ENCODE measurements around the gene LRCOL1. TPM values are rescaled to one million over a fixed set of nuclear protein-coding genes. Genes with fewer than 3 reads are reported as not detected.
"Not testable (repeated sequence)": the region's sequence is repeated elsewhere in the genome, so short reads cannot be mapped to it uniquely, and the experiment has no call there.

Gene LRCOL1
- total RNA-seq, 1 donor from 2014 or later: not detected

DNA sequence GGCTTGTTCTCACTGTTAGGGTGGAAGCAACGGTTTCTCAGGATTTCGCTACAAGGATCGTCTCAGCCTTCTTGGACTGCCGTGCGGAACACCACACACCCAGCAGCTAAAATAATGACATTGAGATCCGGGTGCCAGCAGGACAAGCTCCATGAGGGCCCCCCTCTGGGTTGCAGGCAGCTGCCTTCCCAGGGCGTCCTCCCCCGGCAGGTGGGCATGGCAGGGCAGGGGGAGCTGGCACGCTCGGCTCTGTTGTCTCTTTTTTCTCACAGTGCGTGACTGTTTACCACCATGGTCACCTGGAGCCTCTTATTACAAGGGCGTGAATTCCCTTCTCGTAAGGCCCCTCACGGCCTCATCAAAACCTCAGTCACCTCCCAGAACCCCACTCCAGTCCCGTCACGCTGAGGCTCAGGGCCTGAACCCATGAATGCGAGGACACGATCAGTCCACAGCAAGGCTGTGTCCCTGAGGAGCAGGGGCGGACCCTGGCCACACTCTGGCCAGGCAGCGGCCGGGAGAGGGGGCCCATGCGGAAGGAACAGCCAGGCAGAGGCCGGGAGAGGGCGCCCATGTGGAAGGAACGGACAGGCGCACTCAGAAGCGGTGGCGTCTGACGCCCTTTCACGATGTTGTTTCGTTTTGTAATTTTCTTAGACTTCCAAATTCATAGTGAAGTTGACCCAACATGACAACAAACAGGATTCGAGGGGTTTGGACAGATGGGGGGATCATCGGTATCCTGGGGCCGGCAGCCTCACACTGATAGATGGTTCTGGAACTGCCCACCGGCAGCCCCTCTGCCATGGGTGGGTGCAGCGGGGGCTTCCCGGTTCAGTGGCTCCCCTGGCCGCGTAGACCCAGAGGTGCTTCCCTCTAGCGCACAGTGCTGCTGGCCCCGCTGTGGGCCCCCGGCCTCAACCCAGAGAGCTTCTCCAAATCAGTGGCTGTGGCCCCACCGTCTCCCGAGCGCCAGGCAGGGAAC is 10.0 kb downstream of the LRCOL1 start:
- DNase-seq (ENCODE audit: low spot score, unreplicated experiment): peak; percentile 54
- TF ChIP-seq, protein P1, sequence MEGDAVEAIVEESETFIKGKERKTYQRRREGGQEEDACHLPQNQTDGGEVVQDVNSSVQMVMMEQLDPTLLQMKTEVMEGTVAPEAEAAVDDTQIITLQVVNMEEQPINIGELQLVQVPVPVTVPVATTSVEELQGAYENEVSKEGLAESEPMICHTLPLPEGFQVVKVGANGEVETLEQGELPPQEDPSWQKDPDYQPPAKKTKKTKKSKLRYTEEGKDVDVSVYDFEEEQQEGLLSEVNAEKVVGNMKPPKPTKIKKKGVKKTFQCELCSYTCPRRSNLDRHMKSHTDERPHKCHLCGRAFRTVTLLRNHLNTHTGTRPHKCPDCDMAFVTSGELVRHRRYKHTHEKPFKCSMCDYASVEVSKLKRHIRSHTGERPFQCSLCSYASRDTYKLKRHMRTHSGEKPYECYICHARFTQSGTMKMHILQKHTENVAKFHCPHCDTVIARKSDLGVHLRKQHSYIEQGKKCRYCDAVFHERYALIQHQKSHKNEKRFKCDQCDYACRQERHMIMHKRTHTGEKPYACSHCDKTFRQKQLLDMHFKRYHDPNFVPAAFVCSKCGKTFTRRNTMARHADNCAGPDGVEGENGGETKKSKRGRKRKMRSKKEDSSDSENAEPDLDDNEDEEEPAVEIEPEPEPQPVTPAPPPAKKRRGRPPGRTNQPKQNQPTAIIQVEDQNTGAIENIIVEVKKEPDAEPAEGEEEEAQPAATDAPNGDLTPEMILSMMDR (IDR thresholded peaks at IDR 0.05; ENCODE audit: unreplicated experiment): peak; percentile 65
- no peaks in the 10 kb centered on the region for H3K9me3 Mint-ChIP-seq (ENCODE audit: low read depth)
- peak overlapping the region; percentile 67 for H3K27ac Mint-ChIP-seq
- peaks cover 69% of the 10 kb centered on the region for H3K27me3 Mint-ChIP-seq
- H3K4me1 Mint-ChIP-seq (ENCODE audit: low read depth): peaks cover 8% of the 10 kb centered on the region
- H3K36me3 Mint-ChIP-seq (ENCODE audit: insufficient read depth): no peaks in the 10 kb centered on the region
- H3K4me3 Mint-ChIP-seq (ENCODE audit: low read depth): peak overlapping the region; percentile 31

DNA sequence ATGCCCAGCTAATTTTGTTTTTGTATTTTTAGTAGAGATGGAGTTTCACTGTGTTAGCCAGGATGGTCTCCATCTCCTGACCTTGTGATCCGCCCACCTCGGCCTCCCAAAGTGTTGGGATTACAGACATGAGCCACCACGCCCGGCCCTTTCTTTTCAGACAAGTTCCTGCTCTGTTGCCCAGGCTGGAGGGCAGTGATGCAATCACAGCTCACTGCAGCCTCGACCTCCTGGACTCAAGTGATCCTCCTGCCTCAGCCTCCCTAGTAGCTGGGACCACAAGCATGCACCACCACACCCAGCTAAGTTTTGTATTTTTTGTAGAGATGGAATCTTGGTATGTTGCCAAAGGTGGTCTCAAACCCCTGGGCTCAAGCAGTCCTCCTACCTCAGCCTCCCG is 10.9 kb downstream of the LRCOL1 start:
- H3K36me3 Mint-ChIP-seq (ENCODE audit: insufficient read depth); H3K4me1 Mint-ChIP-seq (ENCODE audit: low read depth); DNase-seq (ENCODE audit: low spot score, unreplicated experiment); H3K27ac Mint-ChIP-seq; H3K9me3 Mint-ChIP-seq (ENCODE audit: low read depth): not testable (repeated sequence)
- Mint-ChIP-seq H3K27me3 (peaks cover 65% of the 10 kb centered on the region), H3K4me3 (ENCODE audit: low read depth) (peak overlapping the region; percentile 33)

DNA sequence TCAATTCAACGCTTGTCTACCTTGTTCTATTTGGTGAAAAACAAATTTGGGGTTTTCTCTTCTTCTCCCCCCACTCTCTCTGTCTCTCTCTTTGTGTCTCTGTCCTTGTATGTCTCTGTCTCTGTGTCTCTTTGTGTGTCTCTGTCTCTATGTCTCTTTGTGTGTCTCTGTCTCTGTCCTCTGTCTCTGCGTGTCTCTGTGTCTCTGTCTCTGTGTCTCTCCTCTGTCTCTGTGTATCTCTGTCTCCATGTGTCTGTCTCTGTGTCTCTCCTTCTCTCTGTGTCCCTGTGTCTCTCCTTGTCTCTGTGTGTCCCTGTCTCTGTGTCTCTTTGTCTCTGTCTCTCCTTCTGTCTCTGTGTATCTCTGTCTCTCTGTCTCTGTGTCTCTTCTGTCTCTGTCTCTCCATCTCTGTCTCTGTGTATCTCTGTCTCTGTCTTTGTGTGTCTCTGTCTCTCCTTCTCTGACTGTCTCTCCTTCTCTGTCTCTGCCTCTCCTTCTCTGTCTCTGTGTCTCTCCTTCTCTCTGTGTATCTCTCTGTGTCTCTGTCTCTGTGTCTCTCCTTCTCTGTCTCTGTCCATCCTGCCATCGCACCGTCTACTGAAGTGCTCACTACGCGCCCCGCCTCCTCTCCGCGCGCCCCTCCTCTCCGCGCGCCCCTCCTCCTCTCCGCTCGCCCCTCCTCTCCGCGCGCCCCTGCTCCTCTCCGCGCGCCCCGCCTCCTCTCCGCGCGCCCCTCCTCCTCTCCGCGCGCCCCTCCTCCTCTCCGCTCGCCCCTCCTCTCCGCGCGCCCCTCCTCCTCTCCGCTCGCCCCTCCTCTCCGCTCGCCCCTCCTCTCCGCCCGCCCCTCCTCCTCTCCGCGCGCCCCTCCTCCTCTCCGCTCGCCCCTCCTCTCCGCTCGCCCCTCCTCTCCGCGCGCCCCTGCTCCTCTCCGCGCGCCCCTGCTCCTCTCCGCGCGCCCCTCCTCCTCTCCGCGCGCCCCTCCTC is 12.8 kb downstream of the LRCOL1 start:
- Mint-ChIP-seq H3K27ac (peak overlapping the region; percentile 93), H3K4me1 (ENCODE audit: low read depth) (peaks cover 8% of the 10 kb centered on the region), H3K36me3 (ENCODE audit: insufficient read depth) (no peaks in the 10 kb centered on the region), H3K27me3 (peaks cover 72% of the 10 kb centered on the region), H3K4me3 (ENCODE audit: low read depth) (peak overlapping the region; percentile 78), H3K9me3 (ENCODE audit: low read depth) (no peaks in the 10 kb centered on the region)
- TF ChIP-seq, protein P1 (IDR thresholded peaks at IDR 0.05; ENCODE audit: unreplicated experiment): no peak
- DNase-seq (ENCODE audit: low spot score, unreplicated experiment): no peak

DNA sequence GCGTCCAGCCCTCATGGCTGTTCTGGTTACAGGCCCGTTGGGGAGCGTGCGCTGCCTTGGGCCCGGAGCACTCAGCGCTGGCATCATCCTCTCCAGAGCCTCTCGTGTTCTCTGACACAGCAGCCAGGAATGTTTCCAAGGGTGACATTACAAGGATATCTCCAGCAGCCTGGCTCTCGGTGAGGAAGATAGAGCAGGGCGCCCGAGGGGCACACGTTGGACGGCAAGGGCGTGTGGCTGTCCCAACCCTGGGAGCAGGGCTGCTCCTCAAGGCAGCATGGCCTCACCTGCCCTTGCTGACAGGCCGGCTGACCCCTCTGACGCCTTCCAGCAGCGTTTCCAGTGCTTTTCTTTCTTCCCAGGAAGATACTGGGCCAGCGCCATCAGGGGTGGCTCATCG is 14.4 kb downstream of the LRCOL1 start:
- H3K4me3 Mint-ChIP-seq (ENCODE audit: low read depth): peak overlapping the region; percentile 49

DNA sequence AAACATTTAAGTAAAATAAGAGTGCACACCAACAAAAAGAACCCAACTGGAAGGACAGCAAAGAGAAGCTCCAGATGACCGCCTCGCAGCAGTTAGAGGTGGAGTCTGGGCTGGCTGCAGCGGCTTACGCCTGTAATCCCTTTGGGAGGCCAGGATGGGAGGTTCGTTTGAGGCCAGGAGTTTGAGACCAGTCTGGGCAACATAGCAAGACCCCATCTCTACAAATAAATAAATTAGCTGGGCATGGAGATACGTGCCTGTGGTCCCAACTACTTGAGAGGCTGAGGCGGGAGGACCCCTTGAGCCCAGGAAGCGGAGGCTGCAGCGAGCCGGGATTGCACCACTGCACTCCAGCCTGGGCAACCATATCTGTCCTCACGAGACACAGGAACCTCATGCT is 15.2 kb downstream of the LRCOL1 start:
- DNase-seq (ENCODE audit: low spot score, unreplicated experiment): no peak
- Mint-ChIP-seq H3K27ac (no peak overlapping the region), H3K36me3 (ENCODE audit: insufficient read depth) (no peaks in the 10 kb centered on the region), H3K9me3 (ENCODE audit: low read depth) (no peaks in the 10 kb centered on the region), H3K27me3 (peaks cover 66% of the 10 kb centered on the region), H3K4me1 (ENCODE audit: low read depth) (peaks cover 8% of the 10 kb centered on the region), H3K4me3 (ENCODE audit: low read depth) (no peak overlapping the region)
- TF ChIP-seq, protein P1 (IDR thresholded peaks at IDR 0.05; ENCODE audit: unreplicated experiment): no peak

More for the DNA sequence above, 14.4 kb downstream of the LRCOL1 start:
- TF ChIP-seq, protein P1 (IDR thresholded peaks at IDR 0.05; ENCODE audit: unreplicated experiment): no peak
- Mint-ChIP-seq H3K36me3 (ENCODE audit: insufficient read depth) (no peaks in the 10 kb centered on the region), H3K27me3 (peaks cover 68% of the 10 kb centered on the region), H3K4me1 (ENCODE audit: low read depth) (peaks cover 8% of the 10 kb centered on the region), H3K27ac (no peak overlapping the region), H3K9me3 (ENCODE audit: low read depth) (no peaks in the 10 kb centered on the region)
- no peak for DNase-seq (ENCODE audit: low spot score, unreplicated experiment)

All from progenitor cell of endocrine pancreas (in vitro differentiated cells).